ENCODE measurements around the gene TMEM52B.
A peak's percentile ranks its signal among the peaks of the same experiment; 100 is the strongest.
"Not testable (repeated sequence)": the region's sequence is repeated elsewhere in the genome, so short reads cannot be mapped to it uniquely, and the experiment has no call there.

The TMEM52B gene

GRCh38 chr12:10211940-10212738 is 33.3 kb downstream of the TMEM52B start:
- peak; percentile 20 for DNase-seq

GRCh38 chr12:10212739-10213131 is 33.9 kb downstream of the TMEM52B start, which contains the start of gene GABARAPL1:
TSS of gene GABARAPL1 (plus strand) at chr12:10212877. CDS start at chr12:10213130, 253 bp downstream.
- DNase-seq, result no peak

GRCh38 chr12:10213168-10214135 is 34.6 kb downstream of the TMEM52B start:
- no peak for DNase-seq

GRCh38 chr12:10214136-10214894 is 35.5 kb downstream of the TMEM52B start:
- DNase-seq, result no peak

GRCh38 chr12:10214895-10215267 is 36.0 kb downstream of the TMEM52B start:
- no peak for DNase-seq

- DNase-seq, result no peak
Measured at GRCh38 chr12:10215436-10215835, 36.6 kb downstream of the TMEM52B start.

- not testable (repeated sequence) for DNase-seq
Measured at GRCh38 chr12:10215946-10216345, 37.1 kb downstream of the TMEM52B start.

- no peak for DNase-seq
Measured at GRCh38 chr12:10218021-10218420, 39.2 kb downstream of the TMEM52B start.

- no peak for DNase-seq
Measured at GRCh38 chr12:10220398-10221077, 41.7 kb downstream of the TMEM52B start.

GRCh38 chr12:10221846-10222245 is 43.0 kb downstream of the TMEM52B start:
- DNase-seq, result no peak

GRCh38 chr12:10223208-10223607 is 44.4 kb downstream of the TMEM52B start:
- DNase-seq, result no peak

- DNase-seq, result not testable (repeated sequence)
Measured at GRCh38 chr12:10225426-10225825, 46.6 kb downstream of the TMEM52B start.

GRCh38 chr12:10226086-10226485 is 47.3 kb downstream of the TMEM52B start:
- DNase-seq, result no peak

- no peak for DNase-seq
Measured at GRCh38 chr12:10226731-10227130, 47.9 kb downstream of the TMEM52B start.

- no peak for DNase-seq
Measured at GRCh38 chr12:10227648-10228047, 48.8 kb downstream of the TMEM52B start.

- DNase-seq, result no peak
Measured at GRCh38 chr12:10234562-10234961, 55.7 kb downstream of the TMEM52B start.

- no peak for DNase-seq
Measured at GRCh38 chr12:10235761-10236631, 57.2 kb downstream of the TMEM52B start.

- DNase-seq, result no peak
Measured at GRCh38 chr12:10236720-10237119, 57.9 kb downstream of the TMEM52B start.

- no peak for DNase-seq
Measured at GRCh38 chr12:10238526-10238925, 59.7 kb downstream of the TMEM52B start.

GRCh38 chr12:10241290-10241689 is 62.5 kb downstream of the TMEM52B start:
- no peak for DNase-seq

Data from NCI-H2081 treated with DMSO at 0.1 percent for 48 hours (cell line).